Epithelial cell of umbilical artery (primary cell): Measurements from ENCODE around the gene ELFN1. TPM values are rescaled to one million over a fixed set of nuclear protein-coding genes. Genes with fewer than 3 reads are reported as not detected.

Source experiments
- total RNA-seq: library from RNA; depleted of rRNA; stranded (reverse); fragments of >200 nt; gene quantifications from 2 replicates; pipeline ENCODE4 v1.2.3, GENCODE V29; 2014

The ELFN1 gene
- total RNA-seq, result 0.15 and 3.9 TPM in 2 replicates

DNA sequence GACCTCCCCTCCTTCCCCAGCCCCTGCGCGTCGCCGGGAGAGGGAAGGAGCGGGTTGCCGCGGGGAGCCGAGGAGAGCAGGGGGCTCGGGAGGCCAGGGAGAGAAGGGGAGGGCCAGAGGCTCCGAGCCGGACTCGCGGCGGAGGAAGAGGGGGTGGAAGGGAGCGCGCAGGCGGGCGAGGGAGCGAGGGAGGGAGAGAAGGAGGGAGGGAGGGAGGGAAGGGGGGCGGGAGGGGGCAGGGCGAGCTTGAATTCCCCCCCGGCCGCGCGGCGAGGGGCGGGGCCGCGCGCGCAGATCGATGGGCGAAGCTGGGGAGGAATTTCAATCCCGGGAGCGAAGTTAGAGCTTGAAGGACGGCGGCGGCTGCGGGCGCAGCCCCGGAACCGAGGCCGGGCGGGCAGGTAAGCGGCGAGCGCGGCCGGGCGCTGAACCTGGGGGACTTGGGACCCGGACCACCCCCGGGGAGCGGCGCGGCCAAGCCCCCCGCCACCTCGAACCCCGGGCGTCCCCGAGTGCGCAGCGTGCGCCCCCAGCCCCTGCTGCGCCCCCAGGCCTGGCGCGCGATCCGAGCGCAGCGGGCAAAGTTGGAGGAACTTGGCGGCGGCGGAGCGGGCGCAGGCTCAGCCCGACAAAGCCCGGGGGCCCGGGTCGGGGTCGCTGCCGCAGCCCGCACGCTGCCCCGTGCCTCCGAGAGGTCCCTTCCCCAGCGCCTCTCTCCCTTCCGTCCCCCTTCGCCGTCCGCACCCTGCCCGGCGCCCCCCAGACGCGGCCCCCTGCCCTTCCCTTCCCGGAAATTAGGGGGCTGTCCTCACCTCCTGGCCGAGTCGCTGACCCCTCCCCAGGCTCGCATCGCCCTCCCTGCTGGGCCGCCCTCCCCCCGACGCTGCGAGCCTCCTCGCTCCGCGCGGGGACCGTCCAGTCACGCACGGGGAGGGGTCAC is at the start of gene ELFN1:
TSS of gene ELFN1 (plus strand) at position 324 of the 940 bp plus-strand sequence. CDS start 74,320 bp downstream, outside the sequence.

Other genes with a start within 250 kb of the ELFN1 start
- gene MICALL2, start 210.8 kb upstream of the ELFN1 start, total RNA-seq, result 14.0 and 15.3 TPM in 2 replicates
- gene INTS1, start 165.9 kb upstream of the ELFN1 start, total RNA-seq, result 29.2 TPM in 2 replicates
- 20.8 and 34.4 TPM in 2 replicates for gene MAFK, start 139.6 kb upstream of the ELFN1 start, total RNA-seq
- 0.65 TPM in 1 of 2 replicates, not detected in the other for gene TMEM184A, start 114.1 kb upstream of the ELFN1 start, total RNA-seq
- gene PSMG3, start 100.2 kb upstream of the ELFN1 start, total RNA-seq, result 26.9 and 32.8 TPM in 2 replicates